Activated naive CD4-positive, alpha-beta T cell treated with anti-CD3 and anti-CD28 coated beads, Interleukin-2, amount 50 U/mL, for 72 hours (primary cell): ENCODE measurements around the gene SLC11A1. TPM values are rescaled to one million over a fixed set of nuclear protein-coding genes. Genes with fewer than 3 reads are reported as not detected.

ENCODE experiments used
- ATAC-seq, 2 donors: fragments of 150-1000 bp; cut with Tn5 transposase; 2 replicates each; pipeline ENCODE4 v1.10.0; 2021; ENCODE audit warnings: mild to moderate bottlenecking in 2 of 2, moderate library complexity in 2 of 2
- DNase-seq, 2 donors: peaks; one replicate each; pipeline ENCODE4 v3.0.0; 2021 to 2022; ENCODE audit warnings: low spot score in 2 of 2
- H3K27ac Mint-ChIP-seq, 2 donors: one replicate each; pipeline ENCODE4 v1.8.0; 2022; ENCODE audit warnings: mild to moderate bottlenecking in 2 of 2, mixed read lengths in 2 of 2
- H3K36me3 Mint-ChIP-seq, 2 donors: one replicate each; pipeline ENCODE4 v1.8.0; 2022; ENCODE audit warnings: mixed read lengths in 2 of 2
- H3K9me3 Mint-ChIP-seq, 2 donors: one replicate each; pipeline ENCODE4 v1.8.0; 2022; ENCODE audit warnings: mixed read lengths in 2 of 2
- total RNA-seq, 2 donors: library from RNA; stranded (reverse); gene quantifications; one replicate each; pipeline ENCODE4 v1.2.3, GENCODE V29; 2022

SLC11A1 gene, protein sequence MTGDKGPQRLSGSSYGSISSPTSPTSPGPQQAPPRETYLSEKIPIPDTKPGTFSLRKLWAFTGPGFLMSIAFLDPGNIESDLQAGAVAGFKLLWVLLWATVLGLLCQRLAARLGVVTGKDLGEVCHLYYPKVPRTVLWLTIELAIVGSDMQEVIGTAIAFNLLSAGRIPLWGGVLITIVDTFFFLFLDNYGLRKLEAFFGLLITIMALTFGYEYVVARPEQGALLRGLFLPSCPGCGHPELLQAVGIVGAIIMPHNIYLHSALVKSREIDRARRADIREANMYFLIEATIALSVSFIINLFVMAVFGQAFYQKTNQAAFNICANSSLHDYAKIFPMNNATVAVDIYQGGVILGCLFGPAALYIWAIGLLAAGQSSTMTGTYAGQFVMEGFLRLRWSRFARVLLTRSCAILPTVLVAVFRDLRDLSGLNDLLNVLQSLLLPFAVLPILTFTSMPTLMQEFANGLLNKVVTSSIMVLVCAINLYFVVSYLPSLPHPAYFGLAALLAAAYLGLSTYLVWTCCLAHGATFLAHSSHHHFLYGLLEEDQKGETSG
- total RNA-seq: not detected

DNA sequence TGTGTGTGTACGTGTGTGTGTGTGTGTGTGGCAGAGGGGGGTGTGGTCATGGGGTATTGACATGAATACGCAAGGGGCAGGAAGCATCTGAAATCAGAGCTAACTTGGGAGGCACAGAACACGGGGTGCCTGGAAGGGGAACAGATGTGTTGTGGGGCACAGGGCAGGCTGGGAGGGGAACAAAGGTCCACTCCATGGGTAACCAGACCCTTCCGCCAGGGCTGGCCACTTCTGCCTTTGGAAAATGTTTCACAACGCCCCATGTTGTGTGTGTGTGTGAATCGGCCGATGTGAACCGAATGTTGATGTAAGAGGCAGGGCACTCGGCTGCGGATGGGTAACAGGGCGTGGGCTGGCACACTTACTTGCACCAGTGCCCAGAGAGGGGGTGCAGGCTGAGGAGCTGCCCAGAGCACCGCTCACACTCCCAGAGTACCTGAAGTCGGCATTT, at the start of gene SLC11A1:
SLC11A1 (plus strand) TSS at position 358 of the 451 bp plus-strand sequence. CDS start 96 bp downstream, outside the sequence.
- DNase-seq (no peak), ATAC-seq (no peak)

DNA sequence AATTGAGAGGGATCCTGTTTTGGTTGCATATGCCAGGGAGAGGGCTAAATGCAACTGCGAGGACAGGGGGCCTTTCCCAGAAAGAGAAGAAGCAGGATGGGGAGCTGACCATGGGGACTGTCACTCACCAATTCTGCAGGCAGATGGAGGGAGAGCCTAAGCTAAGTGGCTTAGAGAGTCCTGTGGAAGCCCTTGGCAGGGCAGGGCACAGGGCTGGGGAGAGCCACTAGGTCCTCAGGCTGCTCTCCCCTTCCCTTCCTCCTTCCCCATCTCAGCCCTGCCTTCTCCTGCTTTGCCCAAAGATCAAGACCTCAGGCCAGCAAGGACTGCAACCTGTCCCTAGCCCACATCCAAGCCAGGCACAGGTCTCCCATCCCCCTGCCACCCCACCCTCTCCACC, 49.8 kb upstream of the SLC11A1 start:
- Mint-ChIP-seq H3K36me3 (no peaks in the 10 kb centered on the region), H3K27ac (peak overlapping the region in 1 of 2 donors; percentile 42), H3K9me3 (no peaks in the 10 kb centered on the region)
- ATAC-seq: no peak
- DNase-seq: no peak

More for the DNA sequence above, at the start of gene SLC11A1:
- no peaks in the 10 kb centered on the region for H3K36me3 Mint-ChIP-seq
- peak within 1 kb of the TSS in 1 of 2 donors; percentile 44 for H3K27ac Mint-ChIP-seq
- H3K9me3 Mint-ChIP-seq: no peaks in the 10 kb centered on the region

DNA sequence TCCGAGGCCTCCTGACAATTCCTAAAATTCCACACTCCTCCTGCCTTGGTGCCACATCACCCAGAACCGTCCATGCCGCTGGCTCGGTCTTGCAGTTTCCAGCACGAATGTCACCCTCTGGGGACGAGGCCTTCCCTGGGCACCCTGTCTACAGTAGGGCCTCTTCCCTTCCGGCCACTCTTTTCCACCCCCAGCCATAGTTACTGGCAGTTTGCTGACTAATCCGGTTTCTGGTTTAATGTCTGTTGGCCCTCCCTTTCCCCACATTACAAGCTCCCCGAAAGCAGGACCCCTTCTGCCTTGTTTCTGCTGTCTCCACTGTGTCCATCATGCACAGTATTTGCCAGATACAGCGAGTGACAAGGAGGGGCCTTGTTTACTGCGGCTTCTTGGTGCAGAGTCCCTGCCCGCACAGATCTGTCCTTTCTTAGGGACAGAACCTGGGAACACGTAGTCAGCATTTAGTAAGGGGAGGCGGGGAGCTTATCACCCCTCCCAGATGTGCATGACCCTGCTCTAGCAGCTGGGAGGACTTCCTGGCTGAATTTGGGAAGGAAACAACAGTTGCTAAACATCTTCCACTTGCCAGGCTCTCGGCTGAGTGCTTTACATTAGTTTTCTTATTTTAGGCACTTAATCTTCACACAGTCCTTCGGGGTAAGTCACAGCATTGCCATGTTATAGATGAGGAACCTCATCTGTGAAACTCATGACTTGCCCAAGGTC, 49.0 kb upstream of the SLC11A1 start:
- peak overlapping the region in 1 of 2 donors; percentile 68 for H3K27ac Mint-ChIP-seq
- no peak for DNase-seq
- ATAC-seq: no peak

DNA sequence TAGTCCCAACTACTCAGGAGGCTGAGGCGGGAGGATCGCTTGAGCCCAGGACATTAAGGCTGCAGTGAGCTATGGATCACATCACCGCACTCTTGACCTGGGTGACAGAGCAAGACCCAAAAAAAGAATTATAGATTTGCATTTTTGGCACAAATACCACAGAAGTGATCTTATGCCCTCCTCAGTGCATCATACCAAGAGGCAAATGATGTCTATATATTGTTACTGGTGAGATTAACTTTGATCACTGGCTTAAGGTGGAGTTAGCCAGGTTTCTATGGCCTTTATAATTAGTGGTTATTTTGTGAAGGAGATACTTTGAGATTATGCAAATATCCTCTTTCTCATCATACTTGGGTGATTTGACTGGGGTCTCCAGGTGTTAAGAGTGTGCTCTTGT, 47.5 kb upstream of the SLC11A1 start:
- ATAC-seq (no peak), DNase-seq (no peak)
- no peaks in the 10 kb centered on the region for H3K36me3 Mint-ChIP-seq
- no peaks in the 10 kb centered on the region for H3K9me3 Mint-ChIP-seq
- no peak overlapping the region for H3K27ac Mint-ChIP-seq

More for the DNA sequence above, 49.0 kb upstream of the SLC11A1 start:
- Mint-ChIP-seq H3K36me3 (no peaks in the 10 kb centered on the region), H3K9me3 (no peaks in the 10 kb centered on the region)

DNA sequence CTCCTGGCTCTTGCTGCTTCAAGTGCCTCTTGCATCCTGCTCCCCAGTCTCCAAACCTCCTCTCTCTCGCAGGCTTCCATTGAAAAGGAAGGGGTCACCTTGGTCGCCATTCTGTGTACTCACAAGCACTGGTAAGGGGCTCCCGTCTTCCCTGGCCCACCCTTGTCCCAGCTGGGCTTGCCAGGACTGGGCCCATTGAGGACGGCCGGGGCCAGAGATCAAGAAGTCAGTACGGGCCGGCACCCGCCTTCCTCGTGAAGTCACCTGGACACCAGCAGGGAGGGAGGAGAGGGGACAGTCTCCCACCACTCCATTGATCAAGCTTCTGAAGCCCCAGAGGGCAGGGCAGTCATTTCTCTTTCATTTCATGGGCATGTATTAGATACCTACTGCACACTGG, 41.4 kb upstream of the SLC11A1 start:
- ATAC-seq: no peak
- H3K36me3 Mint-ChIP-seq: no peaks in the 10 kb centered on the region
- peak overlapping the region in 1 of 2 donors; percentile 4 for H3K27ac Mint-ChIP-seq
- no peaks in the 10 kb centered on the region for H3K9me3 Mint-ChIP-seq
- DNase-seq: no peak

DNA sequence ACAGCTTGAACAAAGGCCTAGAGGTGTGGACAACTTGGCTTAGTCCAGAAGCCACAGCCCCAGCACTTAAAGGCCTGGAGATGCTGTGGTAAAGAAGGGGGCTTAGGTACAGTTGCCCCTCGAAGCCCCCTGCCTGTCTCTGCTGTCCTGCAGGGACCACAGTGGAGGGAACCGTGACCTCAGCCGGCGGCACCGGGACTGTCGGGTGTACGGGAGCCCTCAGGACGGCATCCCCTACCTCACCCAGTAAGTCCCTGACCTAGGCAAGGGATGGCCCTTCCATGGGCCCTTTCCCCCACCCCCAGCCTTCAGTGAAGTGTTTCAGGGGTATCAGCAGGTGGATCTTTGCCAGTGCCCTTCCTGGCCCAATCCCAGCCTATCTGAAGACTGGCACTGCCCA, 40.7 kb upstream of the SLC11A1 start:
- DNase-seq (no peak), ATAC-seq (no peak)
- Mint-ChIP-seq H3K9me3 (no peaks in the 10 kb centered on the region), H3K27ac (peak overlapping the region in 1 of 2 donors; percentile 4), H3K36me3 (no peaks in the 10 kb centered on the region)

DNA sequence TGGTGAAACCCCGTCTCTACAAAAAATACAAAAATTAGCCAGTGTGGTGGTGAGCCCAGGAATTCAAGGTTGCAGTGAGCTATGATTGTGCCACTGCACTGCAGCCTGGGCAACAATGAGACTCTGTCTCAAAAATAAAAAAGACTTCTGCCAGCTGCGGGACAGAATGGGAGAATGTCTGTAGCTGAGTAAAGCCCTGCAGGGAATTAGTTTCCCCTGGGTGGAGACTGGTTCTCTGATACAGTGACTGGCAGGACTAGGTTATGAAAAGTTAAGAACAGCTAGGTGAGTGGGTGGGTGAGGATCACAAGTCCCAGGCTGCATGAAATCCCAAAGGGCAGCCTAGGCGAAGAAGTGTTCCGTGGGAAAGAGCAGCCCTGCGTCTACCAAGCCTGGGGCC, 39.2 kb upstream of the SLC11A1 start:
- Mint-ChIP-seq H3K36me3 (no peaks in the 10 kb centered on the region), H3K9me3 (no peaks in the 10 kb centered on the region), H3K27ac (no peak overlapping the region)
- no peak for DNase-seq
- ATAC-seq: no peak

DNA sequence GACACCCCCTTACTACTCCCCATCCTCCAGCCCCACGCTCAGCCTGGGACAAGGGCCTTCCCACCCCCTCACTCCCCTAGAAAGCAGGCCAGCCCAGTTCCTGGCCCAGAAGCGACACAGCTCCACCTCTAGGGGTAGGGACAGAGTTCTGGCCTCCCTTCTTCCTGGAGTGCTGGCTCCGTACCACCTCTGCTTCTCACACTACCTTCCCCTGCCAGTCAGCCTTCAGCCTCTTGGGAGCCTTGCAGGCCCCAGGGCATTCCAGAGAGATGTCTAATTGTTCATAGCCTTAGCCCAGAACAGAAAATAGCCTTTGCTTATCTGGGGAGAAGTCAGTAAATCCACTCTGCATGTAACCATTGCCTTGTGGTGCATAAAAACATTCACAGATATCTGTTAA, 38.5 kb upstream of the SLC11A1 start:
- DNase-seq (no peak), ATAC-seq (no peak)
- H3K9me3 Mint-ChIP-seq: no peaks in the 10 kb centered on the region
- no peak overlapping the region for H3K27ac Mint-ChIP-seq
- no peaks in the 10 kb centered on the region for H3K36me3 Mint-ChIP-seq

DNA sequence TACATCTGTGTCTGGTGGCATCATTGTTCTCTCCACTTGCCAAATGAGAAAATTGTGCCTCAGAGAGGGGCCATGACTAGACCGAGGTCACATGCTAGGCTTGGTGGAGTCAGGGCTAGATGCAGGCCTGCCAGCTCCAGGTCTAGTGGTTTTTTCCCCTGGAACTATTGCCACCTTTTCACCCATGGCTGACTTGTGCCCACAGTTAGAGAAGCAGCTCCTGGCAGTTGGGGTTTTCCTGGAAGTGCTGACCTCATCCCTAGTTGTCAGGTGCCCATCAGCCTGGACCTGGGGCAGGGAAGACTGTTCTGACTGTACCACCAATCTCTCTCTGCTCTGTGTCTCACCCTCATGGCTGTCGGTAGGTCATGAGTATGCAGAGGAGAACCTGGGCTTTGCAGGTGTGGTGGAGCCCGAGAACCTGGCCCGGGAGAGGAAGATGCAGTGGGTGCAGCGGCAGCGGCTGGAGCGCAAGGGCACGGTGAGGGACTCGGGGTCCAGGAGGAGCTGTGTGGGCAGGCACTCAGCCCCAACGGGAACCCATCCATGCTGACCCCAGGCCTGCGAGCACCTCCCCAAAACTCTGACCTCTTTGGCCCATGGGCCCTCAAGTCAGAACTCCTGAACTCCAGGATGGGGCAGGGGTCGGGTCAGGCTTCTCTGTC, 37.9 kb upstream of the SLC11A1 start:
- no peaks in the 10 kb centered on the region for H3K36me3 Mint-ChIP-seq
- DNase-seq (no peak), ATAC-seq (peak in 1 of 2 donors; percentile 48)
- H3K27ac Mint-ChIP-seq: no peak overlapping the region
- H3K9me3 Mint-ChIP-seq: no peaks in the 10 kb centered on the region

DNA sequence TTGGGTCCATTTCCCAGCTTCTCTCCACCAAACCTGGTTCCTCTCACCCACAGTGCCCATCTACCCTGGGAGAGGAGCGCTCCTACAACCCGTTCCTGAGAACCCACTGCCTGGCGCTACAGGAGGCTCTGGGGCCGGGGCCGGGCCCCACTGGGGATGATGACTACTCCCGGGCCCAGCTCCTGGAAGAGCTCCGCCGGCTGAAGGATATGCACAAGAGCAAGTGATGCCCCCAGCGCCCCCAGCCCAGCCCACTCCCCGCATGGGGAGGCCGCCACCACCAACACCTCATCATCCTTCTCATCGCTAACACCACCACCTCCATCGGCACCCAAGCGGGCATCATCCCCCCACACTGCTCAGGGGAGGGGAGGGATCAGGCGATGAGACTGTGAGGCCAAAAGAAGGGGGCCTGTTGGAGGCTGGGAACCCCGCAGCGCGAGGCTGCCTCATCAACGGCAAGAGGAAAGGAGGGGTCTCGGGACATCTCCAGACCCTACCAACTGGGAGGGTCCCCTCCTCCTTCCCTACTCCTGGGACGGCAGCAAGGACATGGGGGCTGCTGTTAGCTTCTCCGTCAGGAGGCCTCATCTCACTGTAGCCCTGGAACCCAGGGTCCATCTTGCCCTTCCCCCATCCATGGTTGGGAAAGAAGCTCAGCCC, 37.2 kb upstream of the SLC11A1 start:
- Mint-ChIP-seq H3K9me3 (peaks cover 0 to 5% of the 10 kb centered on the region in 2 donors), H3K36me3 (no peaks in the 10 kb centered on the region), H3K27ac (peak overlapping the region in 1 of 2 donors; percentile 50)
- ATAC-seq: no peak
- DNase-seq: no peak

DNA sequence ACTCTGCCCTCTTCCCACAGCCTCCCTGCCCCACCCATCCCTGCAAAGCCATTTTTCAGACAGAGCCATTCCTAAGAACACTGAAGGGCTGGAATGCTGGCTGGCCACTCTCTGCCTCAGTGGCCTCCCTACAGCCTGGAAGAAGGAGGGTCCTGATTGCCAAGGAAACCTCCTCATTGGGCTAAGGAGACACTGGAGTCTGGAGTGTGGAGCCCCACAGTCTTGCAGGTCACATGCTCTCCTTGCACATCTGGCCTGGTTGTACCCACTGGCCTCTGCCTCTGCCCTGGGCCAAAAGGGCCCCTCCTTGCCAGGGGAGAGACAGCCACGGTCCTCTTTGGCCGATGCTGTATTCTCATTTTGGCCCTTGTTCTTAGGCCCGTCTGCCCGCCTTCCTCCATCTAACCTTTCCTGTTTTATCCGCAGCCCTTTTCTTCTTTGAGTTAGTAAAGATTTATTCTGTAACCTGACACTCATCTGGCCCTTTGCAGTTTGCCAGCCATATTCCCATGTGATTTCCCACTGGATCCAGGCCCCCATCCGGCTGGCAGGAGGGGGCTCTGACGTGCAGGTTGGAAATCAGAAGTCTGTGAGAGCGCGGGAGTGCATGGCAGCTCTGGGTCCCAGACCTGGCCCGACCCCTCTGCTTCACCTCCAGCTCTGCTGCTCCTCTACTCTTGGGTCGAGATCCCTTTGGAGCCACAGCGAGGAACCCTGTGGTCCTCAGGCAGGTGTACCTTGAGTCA, 36.4 kb upstream of the SLC11A1 start:
- no peak overlapping the region for H3K27ac Mint-ChIP-seq
- peaks cover 0 to 5% of the 10 kb centered on the region in 2 donors for H3K9me3 Mint-ChIP-seq
- ATAC-seq (no peak), DNase-seq (no peak)
- H3K36me3 Mint-ChIP-seq: peaks cover 0 to under 1% of the 10 kb centered on the region in 2 donors

DNA sequence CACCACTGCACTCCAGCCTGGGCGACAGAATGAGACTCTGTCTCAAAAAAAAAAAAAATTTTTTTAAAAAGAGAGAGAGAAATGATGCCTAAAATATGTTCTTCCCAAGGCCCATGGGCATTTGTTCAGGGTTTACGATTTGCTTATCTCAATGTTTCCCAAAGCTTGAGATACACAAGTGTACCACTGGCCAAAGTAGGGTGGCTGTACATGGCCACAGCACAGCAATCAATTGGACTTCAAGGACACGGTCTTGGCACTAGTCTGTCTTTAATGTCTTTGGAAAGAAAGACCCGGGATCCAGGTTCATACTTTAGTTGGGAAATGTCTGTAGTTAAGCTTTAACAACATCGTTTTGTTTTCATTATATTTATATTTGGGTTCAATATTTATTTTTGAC, 34.9 kb upstream of the SLC11A1 start:
- Mint-ChIP-seq H3K36me3 (peaks cover 0 to 8% of the 10 kb centered on the region in 2 donors), H3K27ac (no peak overlapping the region), H3K9me3 (peaks cover 5 to 11% of the 10 kb centered on the region in 2 donors)
- DNase-seq (no peak), ATAC-seq (no peak)

DNA sequence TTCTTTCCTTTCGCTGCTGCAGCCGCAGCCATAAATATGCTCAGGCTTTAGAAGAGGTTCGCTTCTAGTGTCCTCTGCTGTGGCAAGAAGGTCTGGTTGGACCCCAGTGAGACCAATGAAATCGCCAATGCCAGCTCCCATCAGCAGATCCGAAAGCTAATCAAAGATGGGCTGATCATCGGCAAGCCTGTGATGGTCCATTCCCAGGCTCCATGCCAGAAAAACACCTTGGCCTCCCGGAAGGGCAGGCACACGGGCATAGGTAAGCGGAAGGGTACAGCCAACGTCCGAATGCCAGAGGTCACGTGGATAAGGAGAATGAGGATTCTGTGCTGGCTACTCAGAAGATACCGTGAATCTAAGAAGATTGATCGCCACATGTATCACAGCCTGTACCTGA, 28.0 kb upstream of the SLC11A1 start:
- DNase-seq (no peak), ATAC-seq (no peak)
- Mint-ChIP-seq H3K27ac (no peak overlapping the region), H3K36me3 (peaks cover 0 to 8% of the 10 kb centered on the region in 2 donors), H3K9me3 (peaks cover 8 to 11% of the 10 kb centered on the region in 2 donors)

DNA sequence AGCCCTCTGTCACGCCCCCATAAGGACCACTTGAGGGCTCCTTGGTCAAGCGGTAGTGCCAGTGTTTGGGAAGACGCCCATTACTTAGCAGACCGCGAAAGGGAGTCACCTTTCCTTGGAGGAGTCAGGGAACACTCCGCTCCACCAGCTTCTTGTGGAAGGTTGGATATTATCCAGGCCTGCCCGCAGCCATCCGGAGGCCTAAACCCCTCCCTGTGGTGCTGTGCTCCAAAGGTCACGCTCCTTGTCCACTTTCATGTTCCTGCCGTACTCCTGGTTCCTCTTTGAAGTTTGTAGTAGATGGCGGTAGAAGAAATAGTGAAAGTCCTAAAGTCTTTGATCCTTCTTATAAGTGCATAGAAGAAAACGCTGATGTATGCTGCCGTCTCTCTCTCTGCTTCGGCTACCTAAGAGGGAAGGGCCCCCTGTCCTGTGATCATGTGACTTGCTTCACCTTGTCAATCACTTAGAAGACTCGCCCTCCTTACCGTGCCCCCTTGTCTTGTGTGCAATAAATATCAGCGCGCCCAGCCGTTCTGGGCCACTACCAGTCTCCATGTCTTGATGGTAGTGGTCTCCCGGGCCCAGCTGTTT, 27.1 kb upstream of the SLC11A1 start:
- Mint-ChIP-seq H3K27ac (no peak overlapping the region), H3K9me3 (peaks cover 6 to 8% of the 10 kb centered on the region in 2 donors), H3K36me3 (peaks cover 0 to 8% of the 10 kb centered on the region in 2 donors)
- DNase-seq (no peak), ATAC-seq (no peak)
